ENCODE results near the gene TOM1L2.

- TF ChIP-seq CTCF (IDR thresholded peaks at IDR 0.05 in 4 of 5, conservative IDR thresholded peaks at IDR 0.05 in 1 of 5) (no peak), POLR2A (IDR thresholded peaks at IDR 0.05) (no peak)
These were observed 79.5 kb downstream of the TOM1L2 start for GRCh38 chr17:17892731-17893130.
